Calu3 (cell line): ENCODE measurements around the gene HCCS. TPM values are rescaled to one million over a fixed set of nuclear protein-coding genes. Genes with fewer than 3 reads are reported as not detected.

ENCODE experiments used
- BruUV-seq: library from RNA; stranded (reverse); fragments of 400-500 nt; replicated peaks from 2 replicates; lab custom pipeline; 2021; lab: Mats Ljungman, UMichigan
- CTCF ChIA-PET: fragments of 300-600 bp; sonication (Branson Sonifier 250); formaldehyde crosslinking; loops from one replicate; lab custom pipeline; 2022; ENCODE audit warnings: antibody characterized with exemption; lab: Charles Lee
- DNase-seq: peaks from one replicate; pipeline ENCODE4 v3.0.0; 2022
- H3K27ac Mint-ChIP-seq: one replicate; pipeline ENCODE4 v1.8.0; 2022; ENCODE audit warnings: mixed read lengths; ENCODE audit not compliant: unreplicated experiment
- H3K27me3 Mint-ChIP-seq: one replicate; pipeline ENCODE4 v1.8.0; 2022; ENCODE audit warnings: mixed read lengths; ENCODE audit not compliant: unreplicated experiment
- H3K36me3 Mint-ChIP-seq: one replicate; pipeline ENCODE4 v1.8.0; 2022; ENCODE audit warnings: mild to moderate bottlenecking, moderate library complexity, mixed read lengths; ENCODE audit not compliant: insufficient read depth, unreplicated experiment
- H3K4me1 Mint-ChIP-seq: one replicate; pipeline ENCODE4 v1.8.0; 2022; ENCODE audit warnings: mild to moderate bottlenecking, low read depth, mixed read lengths; ENCODE audit not compliant: unreplicated experiment
- H3K4me3 Mint-ChIP-seq: one replicate; pipeline ENCODE4 v1.8.0; 2022; ENCODE audit warnings: mild to moderate bottlenecking, low read depth, moderate library complexity, mixed read lengths; ENCODE audit not compliant: unreplicated experiment
- H3K9me3 Mint-ChIP-seq: one replicate; pipeline ENCODE4 v1.8.0; 2022; ENCODE audit warnings: low read depth, mixed read lengths; ENCODE audit not compliant: unreplicated experiment
- CTCF ChIP-seq: fragments of 200-600 bp; IDR thresholded peaks from one replicate; pipeline ENCODE4 v1.8.0; 2022; ENCODE audit warnings: antibody characterized with exemption; ENCODE audit not compliant: unreplicated experiment
- intact Hi-C: fragments of 100-400 bp; cut with micrococcal nuclease; formaldehyde crosslinking; loops from one replicate; pipeline ENCODE4 v1.10.0; 2022; ENCODE audit not compliant: unreplicated experiment
- total RNA-seq: library from RNA; stranded (reverse); gene quantifications from 2 replicates; pipeline ENCODE4 v1.2.3, GENCODE V29; 2022

Gene HCCS
- total RNA-seq, 1 experiment from 2014 or later, result 47.1 TPM

DNA sequence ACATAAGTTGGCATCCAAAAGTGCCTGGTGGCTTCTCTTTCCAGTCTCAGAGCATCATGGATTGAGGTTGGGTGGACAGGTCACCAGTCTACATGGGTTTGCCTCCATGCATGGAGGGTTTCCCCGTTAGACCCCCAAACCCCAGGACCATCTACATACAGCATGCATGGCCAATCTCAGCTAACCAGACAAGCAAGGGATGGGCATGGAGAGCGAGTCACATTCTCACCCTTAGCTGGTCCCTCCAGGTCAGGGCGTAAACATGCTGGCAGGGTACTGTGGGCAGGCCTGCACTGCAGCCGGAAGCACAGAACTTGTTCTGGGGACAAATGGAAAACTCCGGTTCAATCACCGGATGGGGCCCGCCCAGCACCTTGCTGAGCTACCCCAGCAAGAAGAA is 37.3 kb downstream of the HCCS start:
- CTCF ChIA-PET, result no interaction called here
- no peak for DNase-seq
- Mint-ChIP-seq H3K4me1 (peaks cover 8% of the 10 kb centered on the region), H3K9me3 (no peaks in the 10 kb centered on the region), H3K27me3 (no peaks in the 10 kb centered on the region), H3K36me3 (no peaks in the 10 kb centered on the region), H3K27ac (no peak overlapping the region), H3K4me3 (no peak overlapping the region)
- BruUV-seq, result no TSS peak
- TF ChIP-seq CTCF, result no peak
- intact Hi-C loops, result loop anchor here (10.0 kb wide), 1 partner anchor 116 kb away; no protein-coding TSS in a partner anchor

- Mint-ChIP-seq H3K4me3 (no peak overlapping the region), H3K4me1 (no peaks in the 10 kb centered on the region), H3K9me3 (no peaks in the 10 kb centered on the region), H3K27me3 (no peaks in the 10 kb centered on the region), H3K36me3 (no peaks in the 10 kb centered on the region), H3K27ac (no peak overlapping the region)
- CTCF ChIA-PET, result no interaction called here
- DNase-seq, result no peak
- intact Hi-C loops, result no loop called here
- no peak for TF ChIP-seq CTCF
- no TSS peak for BruUV-seq
Observed at GRCh38 chrX:11151799-11152559, 40.8 kb downstream of the HCCS start.

DNA sequence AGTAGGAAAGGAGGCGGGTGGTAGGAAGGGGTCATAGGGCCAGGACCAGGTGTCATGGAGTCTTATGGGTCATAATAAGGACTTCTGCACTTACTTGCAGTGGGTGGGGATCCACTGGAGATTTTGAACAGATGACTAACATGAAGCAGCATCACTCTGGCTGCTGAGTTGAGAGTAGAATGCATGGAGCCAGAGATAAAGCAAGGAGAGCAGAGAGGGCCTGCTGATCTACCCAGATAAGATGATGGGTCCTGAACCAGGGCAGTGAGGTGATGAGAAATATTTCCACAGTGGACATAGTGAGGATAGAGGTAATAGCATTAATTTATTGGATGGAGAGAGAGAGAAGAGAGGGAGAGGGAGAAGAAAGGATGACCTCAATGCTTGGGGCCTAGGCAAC is 48.0 kb downstream of the HCCS start:
- Mint-ChIP-seq H3K36me3 (no peaks in the 10 kb centered on the region), H3K4me3 (no peak overlapping the region), H3K4me1 (no peaks in the 10 kb centered on the region), H3K27ac (no peak overlapping the region), H3K9me3 (no peaks in the 10 kb centered on the region), H3K27me3 (no peaks in the 10 kb centered on the region)
- no peak for TF ChIP-seq CTCF
- BruUV-seq, result no TSS peak
- intact Hi-C loops, result no loop called here
- CTCF ChIA-PET, result no interaction called here
- no peak for DNase-seq

DNA sequence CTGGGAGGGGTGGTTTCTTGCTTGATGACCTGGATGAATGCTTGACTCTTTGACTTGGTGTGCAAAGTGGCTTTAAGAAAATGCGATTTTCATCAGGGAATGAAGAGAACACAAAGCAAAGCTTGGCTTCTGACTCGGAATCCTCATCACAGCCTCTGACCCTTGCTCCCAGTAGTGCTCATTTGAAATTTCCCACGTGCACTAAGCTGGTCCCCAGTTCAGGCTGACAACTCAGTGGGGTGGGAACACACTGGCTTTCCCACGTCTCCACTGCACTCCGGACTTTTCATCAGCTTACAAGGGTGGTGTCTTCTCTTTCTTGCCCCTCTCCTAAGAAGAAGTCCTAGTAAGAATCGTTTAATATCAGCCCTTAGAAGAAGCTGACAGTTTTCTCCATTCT is 53.3 kb downstream of the HCCS start:
- no peaks in the 10 kb centered on the region for H3K36me3 Mint-ChIP-seq
- CTCF ChIA-PET, result no interaction called here
- intact Hi-C loops, result no loop called here
- TF ChIP-seq CTCF, result no peak
- H3K9me3 Mint-ChIP-seq, result no peaks in the 10 kb centered on the region
- no peaks in the 10 kb centered on the region for H3K4me1 Mint-ChIP-seq
- no peak overlapping the region for H3K4me3 Mint-ChIP-seq
- BruUV-seq, result no TSS peak
- DNase-seq, result no peak
- no peaks in the 10 kb centered on the region for H3K27me3 Mint-ChIP-seq
- no peak overlapping the region for H3K27ac Mint-ChIP-seq
